KOPT-K1 (cell line): ENCODE data around the gene DDR2.
"Not testable (repeated sequence)": the region's sequence is repeated elsewhere in the genome, so short reads cannot be mapped to it uniquely, and the experiment has no call there.

Experiments
- H3K27ac ChIP-seq: fragments of 200-600 bp; sonication (generic); 2 replicates; pipeline ENCODE4 v1.5.1; 2016; ENCODE audit warnings: antibody characterized with exemption, mild to moderate bottlenecking, low read depth, low read length; ENCODE audit not compliant: poor library complexity, severe bottlenecking
- H3K36me3 ChIP-seq: fragments of 200-600 bp; sonication (generic); 2 replicates; pipeline ENCODE4 v1.5.1; 2017; ENCODE audit warnings: antibody characterized with exemption, mild to moderate bottlenecking, low read length, moderate library complexity; ENCODE audit not compliant: insufficient read depth
- H3K9me3 ChIP-seq: fragments of 200-600 bp; sonication (generic); 2 replicates; pipeline ENCODE4 v1.5.1; 2017; ENCODE audit warnings: antibody characterized with exemption, low read length, mild to moderate bottlenecking; ENCODE audit not compliant: insufficient read depth, poor library complexity, severe bottlenecking

Gene DDR2

DNA sequence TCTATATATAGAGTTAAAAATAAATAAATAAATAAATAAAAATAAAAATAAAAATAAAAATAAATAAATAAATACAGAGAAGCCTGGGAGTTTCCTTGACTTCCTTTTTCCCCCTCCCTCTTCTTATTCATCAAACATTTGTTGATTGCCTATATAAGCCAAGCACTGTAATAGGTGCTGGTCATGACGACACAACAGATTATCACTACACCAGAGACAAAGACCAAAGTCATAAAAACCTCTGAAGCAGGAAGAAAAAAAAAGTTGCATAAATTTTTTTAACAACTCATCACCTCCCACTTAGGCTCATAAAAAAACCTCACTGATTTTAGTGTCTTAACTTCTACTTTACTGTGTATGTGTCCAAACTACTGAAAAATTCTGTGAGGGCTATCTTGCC is 95.2 kb downstream of the DDR2 start:
- not testable (repeated sequence) for H3K36me3 ChIP-seq, H3K9me3 ChIP-seq, H3K27ac ChIP-seq

DNA sequence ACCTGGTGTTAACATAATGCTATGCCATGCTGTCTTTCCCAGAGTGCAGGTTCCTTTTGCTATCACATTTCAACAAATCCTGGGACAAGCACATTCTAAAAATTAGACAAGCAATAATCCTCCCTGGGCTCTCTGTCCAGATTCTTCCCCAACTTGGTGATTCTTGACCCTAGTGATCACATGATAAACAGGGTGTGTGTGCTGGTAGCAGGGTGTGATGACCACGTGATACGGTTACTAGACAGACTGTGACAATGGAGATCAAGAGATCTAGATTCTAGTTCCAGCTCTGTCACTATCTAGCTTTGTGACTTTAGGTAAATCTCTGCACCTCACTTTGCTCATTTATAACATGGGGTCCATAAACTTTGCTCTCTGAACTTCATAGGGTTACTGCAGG is 96.3 kb downstream of the DDR2 start:
- Histone ChIP-seq H3K27ac (no peak overlapping the region), H3K36me3 (no peaks in the 10 kb centered on the region), H3K9me3 (no peaks in the 10 kb centered on the region)

DNA sequence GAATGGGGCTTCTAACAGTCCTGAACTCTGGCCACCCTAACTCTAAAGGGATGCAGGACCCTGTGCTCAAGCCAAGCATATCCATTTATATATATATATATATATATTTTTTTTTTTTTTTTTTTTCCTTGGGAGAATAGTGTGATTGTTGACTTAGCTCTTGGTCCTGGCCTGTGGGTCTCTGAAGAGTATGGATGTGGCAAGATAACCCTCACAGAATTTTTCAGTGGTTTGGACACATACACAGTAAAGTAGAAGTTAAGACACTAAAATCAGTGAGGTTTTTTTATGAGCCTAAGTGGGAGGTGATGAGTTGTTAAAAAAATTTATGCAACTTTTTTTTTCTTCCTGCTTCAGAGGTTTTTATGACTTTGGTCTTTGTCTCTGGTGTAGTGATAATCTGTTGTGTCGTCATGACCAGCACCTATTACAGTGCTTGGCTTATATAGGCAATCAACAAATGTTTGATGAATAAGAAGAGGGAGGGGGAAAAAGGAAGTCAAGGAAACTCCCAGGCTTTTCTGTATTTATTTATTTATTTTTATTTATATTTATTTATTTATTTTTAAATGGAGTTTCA is 97.0 kb downstream of the DDR2 start:
- H3K36me3 ChIP-seq, H3K9me3 ChIP-seq: not testable (repeated sequence)

DNA sequence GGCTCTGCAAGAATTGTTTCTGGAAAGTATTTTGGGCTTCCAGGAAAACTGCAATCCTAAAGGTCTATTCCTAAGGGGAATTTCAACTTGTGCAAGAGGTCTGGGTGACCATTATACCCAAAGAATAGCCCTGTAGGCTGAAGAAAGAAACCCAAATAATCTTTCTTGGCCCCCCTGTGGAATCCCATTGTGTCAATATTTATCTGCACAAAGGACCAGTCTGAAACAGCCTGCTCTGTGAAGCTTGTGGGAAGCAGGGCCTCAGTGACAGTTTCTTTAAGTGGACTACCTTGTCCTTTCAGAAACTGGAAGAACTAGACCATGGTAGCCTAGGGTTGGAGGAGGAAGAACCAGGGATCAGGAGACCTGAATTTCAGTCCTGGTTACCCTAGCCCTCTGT is 99.8 kb downstream of the DDR2 start:
- no peak overlapping the region for H3K27ac ChIP-seq

More for the DNA sequence above, 97.0 kb downstream of the DDR2 start:
- not testable (repeated sequence) for H3K27ac ChIP-seq

DNA sequence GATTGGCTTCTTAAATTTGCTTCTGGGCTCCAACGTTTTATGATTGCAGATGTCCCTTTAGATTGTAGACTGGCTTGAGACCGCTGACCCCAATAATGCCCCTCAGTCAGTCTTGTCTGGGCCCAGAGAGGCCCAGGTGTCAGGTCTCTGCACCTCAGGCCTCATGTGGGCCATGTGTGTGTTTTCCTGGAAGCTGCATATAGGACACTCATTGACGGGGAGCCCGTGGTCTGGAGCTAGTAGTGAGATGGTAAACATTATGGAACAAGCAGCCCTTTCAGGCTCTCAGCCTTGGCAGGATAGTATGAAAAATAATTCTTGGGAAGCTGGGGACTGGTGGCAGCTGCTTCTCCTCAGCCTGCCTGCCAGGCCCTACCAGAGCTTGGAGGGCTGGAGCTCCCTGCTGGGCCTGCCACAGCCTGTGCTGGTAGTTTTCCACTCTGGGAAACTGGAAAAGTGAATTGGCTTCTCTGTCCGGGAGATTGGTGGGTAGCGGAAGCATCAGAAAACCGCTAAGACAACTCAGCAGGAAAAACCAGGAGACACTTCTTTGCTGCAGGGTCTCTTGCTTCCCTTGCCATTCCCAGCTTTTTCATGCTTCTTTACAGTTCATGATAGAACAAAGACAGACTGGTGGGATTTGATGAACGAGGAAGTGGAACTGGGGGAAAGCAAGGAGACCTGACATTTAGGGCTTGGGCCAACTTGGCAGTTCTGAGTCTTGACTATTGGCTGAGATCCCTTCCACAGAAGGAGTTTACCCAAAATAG is 100.5 kb downstream of the DDR2 start:
- H3K36me3 ChIP-seq = no peaks in the 10 kb centered on the region
- no peaks in the 10 kb centered on the region for H3K9me3 ChIP-seq
- no peak overlapping the region for H3K27ac ChIP-seq

More for the DNA sequence above, 99.8 kb downstream of the DDR2 start:
- H3K9me3 ChIP-seq = no peaks in the 10 kb centered on the region
- H3K36me3 ChIP-seq = no peaks in the 10 kb centered on the region

DNA sequence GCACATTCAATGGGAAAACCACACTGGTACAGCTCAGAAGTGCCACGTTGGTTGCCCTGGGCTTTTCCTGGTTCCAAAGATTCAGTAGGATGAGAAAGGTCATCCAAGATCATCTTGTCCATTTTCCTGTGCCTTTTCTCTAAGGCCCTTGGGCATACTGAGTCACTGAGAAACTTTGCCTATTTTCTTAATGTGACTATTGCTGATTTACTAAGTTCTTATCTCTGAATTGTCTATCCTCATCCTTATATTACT is 101.0 kb downstream of the DDR2 start:
- Histone ChIP-seq H3K9me3 (no peaks in the 10 kb centered on the region), H3K36me3 (no peaks in the 10 kb centered on the region), H3K27ac (no peak overlapping the region)

- no peaks in the 10 kb centered on the region for H3K9me3 ChIP-seq
- no peaks in the 10 kb centered on the region for H3K36me3 ChIP-seq
- H3K27ac ChIP-seq = no peak overlapping the region
Observed at GRCh38 chr1:162734047-162734446, 101.8 kb downstream of the DDR2 start.

- Histone ChIP-seq H3K9me3 (no peaks in the 10 kb centered on the region), H3K36me3 (no peaks in the 10 kb centered on the region), H3K27ac (no peak overlapping the region)
Observed at GRCh38 chr1:162736184-162736583, 103.9 kb downstream of the DDR2 start.

DNA sequence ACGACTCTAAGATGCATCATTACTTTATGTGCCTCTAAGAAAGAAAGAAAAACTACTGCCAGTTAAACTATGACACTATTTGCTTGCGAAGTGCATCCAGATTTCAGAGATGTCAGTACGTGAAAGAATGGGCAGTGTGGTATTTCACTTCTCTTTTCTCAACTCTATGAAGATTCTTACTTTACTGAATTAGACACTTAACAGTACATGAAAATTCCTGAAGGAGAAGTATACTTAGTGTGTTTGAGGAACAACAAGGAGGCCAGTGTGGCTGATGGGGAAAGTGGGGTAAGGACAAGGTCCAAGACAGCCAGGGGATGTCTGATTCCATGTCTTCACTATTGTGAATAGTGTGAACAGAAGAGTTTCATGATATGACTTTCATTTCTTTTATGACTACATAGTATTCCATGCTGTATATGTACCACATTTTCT is 104.4 kb downstream of the DDR2 start:
- Histone ChIP-seq H3K27ac (no peak overlapping the region), H3K36me3 (no peaks in the 10 kb centered on the region), H3K9me3 (no peaks in the 10 kb centered on the region)

DNA sequence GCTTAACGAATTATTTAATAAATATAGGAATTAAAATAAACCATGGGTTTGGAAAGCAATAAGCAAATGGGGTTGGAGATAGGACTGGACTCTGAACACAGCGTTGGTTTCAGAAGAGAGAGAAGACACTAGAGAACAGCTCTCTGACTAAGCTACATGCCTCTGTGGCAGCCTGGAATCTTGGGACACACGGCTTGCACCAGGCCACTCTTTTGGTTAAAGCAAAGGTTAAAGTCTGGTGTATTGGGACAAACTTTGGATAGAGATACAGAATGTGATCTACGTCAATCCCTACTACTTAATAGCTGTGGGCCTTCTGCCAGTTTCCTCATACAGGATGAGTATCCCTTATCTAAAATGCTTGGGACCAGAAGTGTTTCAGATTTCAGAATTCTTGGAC is 108.5 kb downstream of the DDR2 start:
- Histone ChIP-seq H3K27ac (no peak overlapping the region), H3K36me3 (no peaks in the 10 kb centered on the region), H3K9me3 (no peaks in the 10 kb centered on the region)

GRCh38 chr1:162741574-162741973 is 109.3 kb downstream of the DDR2 start:
- no peaks in the 10 kb centered on the region for H3K9me3 ChIP-seq
- no peaks in the 10 kb centered on the region for H3K36me3 ChIP-seq
- H3K27ac ChIP-seq = no peak overlapping the region

GRCh38 chr1:162746264-162746942 is 114.1 kb downstream of the DDR2 start:
- H3K27ac ChIP-seq, H3K9me3 ChIP-seq, H3K36me3 ChIP-seq: not testable (repeated sequence)

DNA sequence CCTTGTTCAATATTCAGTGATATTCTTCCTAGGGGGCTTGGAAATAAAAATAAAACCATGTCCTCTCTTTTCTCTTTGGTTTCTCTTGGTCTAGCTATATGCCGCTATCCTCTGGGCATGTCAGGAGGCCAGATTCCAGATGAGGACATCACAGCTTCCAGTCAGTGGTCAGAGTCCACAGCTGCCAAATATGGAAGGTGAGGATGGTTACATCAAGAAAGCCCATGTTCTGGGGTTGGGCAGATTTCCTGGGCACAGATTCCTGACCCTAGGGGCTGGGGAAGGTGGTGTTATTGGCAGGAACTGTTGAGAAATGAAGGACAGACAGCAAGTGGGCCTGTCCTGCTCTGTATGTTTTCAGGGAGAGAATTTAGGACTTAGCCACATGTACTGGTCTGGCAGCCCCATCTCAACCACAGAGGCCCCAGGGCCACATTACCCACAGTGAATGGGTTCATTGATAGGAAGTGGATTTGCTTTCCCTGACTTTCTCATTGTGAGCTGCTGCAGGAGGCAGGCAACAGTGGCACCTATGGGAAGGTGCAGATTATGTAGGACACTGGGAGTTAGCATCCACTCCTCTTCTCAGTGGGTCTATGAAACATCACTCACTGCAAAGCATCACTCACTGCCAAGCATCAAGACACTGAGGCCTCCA is 120.9 kb downstream of the DDR2 start:
- no peaks in the 10 kb centered on the region for H3K36me3 ChIP-seq
- H3K27ac ChIP-seq = no peak overlapping the region
- H3K9me3 ChIP-seq = no peaks in the 10 kb centered on the region

- Histone ChIP-seq H3K9me3 (no peaks in the 10 kb centered on the region), H3K27ac (no peak overlapping the region), H3K36me3 (no peaks in the 10 kb centered on the region)
Observed at GRCh38 chr1:162753998-162754585, 121.8 kb downstream of the DDR2 start.

DNA sequence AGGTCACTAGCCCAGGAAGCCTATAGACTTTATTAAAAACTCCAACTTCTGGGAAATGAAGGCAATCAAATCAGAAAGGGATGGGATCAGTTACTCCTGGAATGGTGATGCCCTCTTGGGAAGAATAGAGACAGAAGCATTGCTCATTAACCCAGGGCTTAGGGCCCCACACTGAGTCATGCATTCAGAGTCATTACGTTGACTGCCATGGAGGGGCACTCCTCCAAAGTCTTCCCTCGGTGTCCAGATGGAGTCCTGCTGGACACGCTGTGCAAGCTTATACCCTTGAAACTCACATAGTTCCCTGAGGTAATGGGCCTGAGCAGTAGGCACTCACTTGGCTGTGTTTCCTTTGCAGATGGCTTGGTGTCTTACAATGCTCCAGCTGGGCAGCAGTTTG is 123.0 kb downstream of the DDR2 start:
- no peak overlapping the region for H3K27ac ChIP-seq
- H3K9me3 ChIP-seq = no peaks in the 10 kb centered on the region
- no peaks in the 10 kb centered on the region for H3K36me3 ChIP-seq
